ENCODE data around the gene KLK7.
"Not testable (repeated sequence)": the region's sequence is repeated elsewhere in the genome, so short reads cannot be mapped to it uniquely, and the experiment has no call there.

Gene KLK7

GRCh38 chr19:50974702-50975556 is 8.8 kb downstream of the KLK7 start:
- no peak for DNase-seq

- DNase-seq, result no peak
Measured at GRCh38 chr19:50972795-50973376, 10.8 kb downstream of the KLK7 start.

GRCh38 chr19:50969810-50970209 is 13.9 kb downstream of the KLK7 start:
- DNase-seq, result not testable (repeated sequence)

GRCh38 chr19:50969413-50969760 is 14.3 kb downstream of the KLK7 start, which contains the start of gene KLK6:
Gene KLK6 (minus strand): TSS chr19:50969591. CDS start chr19:50968104, 1,487 bp downstream.
- DNase-seq, result no peak

DNA sequence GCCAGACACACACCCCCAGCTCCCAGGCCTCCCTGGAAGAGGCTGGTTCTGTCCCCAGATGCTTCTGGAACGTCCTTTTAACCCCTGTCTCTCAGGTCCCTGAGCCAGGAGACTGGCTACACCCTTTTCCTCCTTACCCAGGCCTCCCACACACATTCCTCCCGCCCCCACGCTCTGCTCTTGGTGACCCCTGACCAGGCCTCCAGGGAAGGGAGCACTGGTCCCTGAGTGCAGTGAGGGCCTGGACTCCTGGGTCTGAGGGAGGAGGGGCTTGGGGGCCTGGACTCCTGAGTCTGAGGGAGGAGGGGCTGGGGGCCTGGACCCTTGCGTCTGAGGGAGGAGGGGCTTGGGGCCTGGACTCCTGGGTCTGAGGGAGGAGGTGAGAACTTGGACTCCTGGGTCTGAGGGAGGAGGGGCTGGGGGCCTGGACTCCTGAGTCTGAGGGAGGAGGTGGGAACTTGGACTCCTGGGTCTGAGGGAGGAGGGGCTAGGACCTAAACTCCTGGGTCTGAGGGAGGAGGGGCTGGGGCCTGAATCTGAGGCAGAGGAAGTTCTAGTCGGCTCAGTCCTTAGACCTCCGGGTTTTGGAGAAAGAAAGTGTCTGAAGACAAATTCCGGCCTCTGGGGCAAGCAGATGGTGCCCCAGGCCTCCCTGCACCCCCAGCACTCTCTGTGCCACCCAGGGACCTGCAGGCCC is 14.9 kb downstream of the KLK7 start:
- no peak for DNase-seq

DNA sequence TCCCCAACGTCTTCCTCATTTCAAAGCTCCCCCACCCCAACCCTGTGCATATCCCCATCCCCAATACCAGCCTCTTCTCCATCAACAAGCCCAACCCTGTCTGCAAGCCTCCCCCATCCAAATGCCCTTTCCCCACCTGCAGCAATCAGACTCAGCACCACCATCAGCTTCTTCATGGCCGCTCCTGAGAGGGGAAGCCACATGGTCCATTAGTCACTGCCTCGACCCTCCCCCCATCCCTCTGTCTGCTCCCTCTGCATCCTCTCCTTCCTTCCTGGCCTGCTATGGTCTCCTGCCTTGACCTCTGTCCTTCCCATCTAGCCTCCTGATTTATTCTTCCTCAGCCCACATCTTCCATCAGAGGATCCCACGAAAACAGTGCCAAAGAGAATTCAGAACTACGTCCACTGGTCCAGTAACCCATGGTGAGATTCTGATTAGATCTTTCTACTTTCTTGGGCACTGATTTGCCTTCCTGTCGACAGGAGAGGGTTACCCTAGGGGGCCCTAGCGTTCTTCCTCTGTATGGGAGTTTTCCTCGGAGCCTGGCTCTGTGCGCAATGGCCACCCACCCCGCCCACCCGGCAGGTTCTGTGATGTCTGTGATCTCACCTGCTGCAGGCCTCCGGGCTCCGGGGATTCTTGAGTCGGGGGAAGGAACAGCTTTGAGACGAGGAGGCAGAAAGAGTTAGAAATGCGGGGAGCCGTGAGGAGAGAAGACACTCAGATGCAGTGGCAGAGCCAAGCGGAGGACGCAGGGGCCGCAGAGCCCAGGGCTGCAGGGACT is 15.6 kb downstream of the KLK7 start:
- no peak for DNase-seq

GRCh38 chr19:50964266-50964665 is 19.5 kb downstream of the KLK7 start:
- DNase-seq, result no peak

- no peak for DNase-seq
Measured at GRCh38 chr19:50963381-50963780, 20.3 kb downstream of the KLK7 start.

- no peak for DNase-seq
Measured at GRCh38 chr19:50962245-50962644, 21.5 kb downstream of the KLK7 start.

- no peak for DNase-seq
Measured at GRCh38 chr19:50959731-50960500, 23.8 kb downstream of the KLK7 start.

- no peak for DNase-seq
Measured at GRCh38 chr19:50957587-50957986, 26.1 kb downstream of the KLK7 start.

GRCh38 chr19:50952910-50953309 is 30.8 kb downstream of the KLK7 start, which contains the start of gene KLK5:
Gene KLK5 (minus strand): TSS chr19:50953038. CDS start chr19:50952657, 381 bp downstream.
- DNase-seq, result no peak

DNA sequence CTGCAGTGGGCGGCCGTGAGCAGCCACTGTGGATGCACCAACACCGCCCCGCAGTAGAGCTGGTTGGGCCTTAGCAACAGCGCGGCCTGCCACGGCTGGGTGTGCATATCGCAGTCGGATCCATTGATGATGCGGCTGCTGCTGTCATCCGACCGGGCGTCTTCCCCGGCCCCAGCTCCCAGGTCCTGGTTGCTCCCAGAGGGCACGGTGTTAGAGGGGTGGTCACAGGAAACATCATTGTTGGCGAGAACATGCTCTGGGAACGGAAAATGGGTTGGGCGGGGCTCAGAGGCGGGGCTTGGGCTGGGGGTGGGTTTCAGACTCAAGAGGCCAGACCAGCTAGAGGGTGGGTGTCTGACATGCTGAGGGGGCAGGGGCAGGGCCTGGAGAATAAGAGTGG is 33.9 kb downstream of the KLK7 start:
- DNase-seq, result no peak

DNA sequence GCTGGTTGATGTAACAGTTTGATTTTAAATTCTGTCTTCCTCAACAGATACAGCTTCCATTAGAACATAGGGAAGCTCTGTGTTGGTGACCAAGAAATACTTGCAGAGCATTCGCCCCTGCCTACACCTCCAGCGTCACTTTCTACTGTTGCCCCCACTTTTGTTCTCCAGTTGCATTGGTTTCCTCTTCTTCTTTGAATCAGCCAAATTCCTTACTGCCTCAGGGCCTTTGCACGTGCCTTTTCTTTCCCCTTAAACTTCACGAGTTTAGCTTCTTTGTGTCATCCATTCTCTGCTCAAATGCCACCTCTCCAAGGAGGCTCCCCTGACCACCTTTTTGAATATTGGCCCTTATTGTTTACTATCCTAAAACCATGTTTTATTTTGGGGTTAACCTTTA is 36.6 kb downstream of the KLK7 start:
- no peak for DNase-seq

DNA sequence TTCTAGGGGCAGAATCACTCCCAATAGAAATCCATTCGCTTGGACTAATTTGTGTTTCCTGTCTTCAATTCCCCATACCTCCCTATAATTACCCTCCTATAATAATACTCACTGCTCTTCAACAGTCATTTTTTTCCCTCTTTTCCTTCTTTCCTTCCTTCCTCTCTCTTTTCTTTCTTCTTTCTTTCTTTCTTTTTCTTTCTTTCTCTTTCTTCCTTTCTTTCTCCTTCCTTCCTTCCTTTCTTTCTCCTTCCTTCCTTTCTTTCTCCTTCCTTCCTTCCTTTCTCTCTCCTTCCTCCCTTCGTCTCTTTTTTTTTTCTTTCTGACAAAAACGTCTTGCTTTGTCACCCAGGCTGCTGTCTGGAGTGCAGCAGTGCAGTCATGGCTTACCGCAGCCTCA is 38.9 kb downstream of the KLK7 start:
- DNase-seq, result no peak

DNA sequence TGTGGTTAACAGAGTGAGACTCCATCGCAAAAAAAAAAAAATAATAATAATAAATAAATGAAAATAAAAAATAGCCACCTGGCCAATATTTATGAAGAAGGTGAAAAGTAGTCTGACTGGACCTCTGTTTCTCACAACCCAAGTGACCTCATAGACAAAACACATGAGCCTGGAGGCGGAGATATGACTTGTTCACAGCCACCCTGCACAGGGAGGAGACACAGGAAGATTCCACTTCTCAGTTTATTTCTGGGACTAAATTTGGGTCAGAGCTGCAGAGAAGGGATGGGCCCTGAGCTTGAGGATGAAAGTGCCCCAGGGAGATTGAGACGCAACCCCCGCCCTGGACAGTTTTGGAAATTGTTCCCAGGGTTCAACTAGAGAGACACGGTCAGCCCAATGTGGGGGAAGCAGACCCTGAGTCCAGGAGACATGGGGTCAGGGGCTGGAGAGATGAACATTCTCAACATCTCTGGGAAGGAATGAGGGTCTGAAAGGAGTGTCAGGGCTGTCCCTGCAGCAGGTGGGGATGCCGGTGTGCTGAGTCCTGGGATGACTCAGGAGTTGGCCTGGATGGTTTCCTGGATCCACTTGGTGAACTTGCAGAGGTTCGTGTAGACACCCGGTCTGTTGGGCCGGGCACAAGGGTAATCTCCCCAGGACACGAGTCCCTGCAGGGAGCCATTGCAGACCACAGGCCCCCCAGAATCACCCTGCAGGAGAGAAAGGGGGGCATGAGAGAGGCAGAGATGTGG is 40.5 kb downstream of the KLK7 start:
- no peak for DNase-seq

GRCh38 chr19:50939596-50939995 is 44.1 kb downstream of the KLK7 start:
- no peak for DNase-seq

DNA sequence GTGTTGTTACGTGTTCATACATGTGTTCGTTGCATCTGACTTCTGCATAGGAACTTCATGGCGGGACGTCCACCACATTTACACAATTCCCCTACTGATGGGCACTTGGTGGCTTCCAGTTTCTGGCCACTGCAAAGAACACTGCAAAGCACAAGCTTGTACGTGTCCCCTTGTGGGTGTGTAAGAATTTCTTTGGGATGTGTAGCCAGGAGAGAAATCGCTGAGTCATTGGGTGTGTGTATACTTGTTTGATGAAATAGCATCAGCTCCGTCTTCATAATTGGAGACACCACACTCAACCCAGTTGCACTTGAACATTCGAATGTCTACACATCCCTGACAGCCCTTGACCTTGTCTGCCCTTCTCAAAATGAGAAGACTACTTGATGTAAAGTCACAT is 50.1 kb downstream of the KLK7 start:
- DNase-seq, result no peak

DNA sequence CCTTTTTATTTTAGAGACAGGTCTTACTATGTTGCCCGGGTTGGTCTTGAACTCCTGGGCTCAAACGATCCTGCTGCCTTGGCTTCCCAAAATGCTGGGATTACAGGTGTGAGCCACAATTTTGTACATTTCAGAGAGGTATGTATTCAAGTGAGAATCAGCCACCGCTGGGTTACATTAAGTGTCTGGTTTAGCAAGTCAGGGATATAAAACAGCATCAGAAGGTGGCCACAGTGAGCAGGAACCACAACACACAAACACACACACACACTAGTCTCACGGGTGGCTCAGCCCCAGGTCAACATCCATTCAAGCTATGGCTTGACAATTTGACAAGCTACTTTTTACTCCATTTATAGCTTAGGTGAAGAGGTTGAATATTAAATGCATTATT is 51.0 kb downstream of the KLK7 start:
- no peak for DNase-seq

DNA sequence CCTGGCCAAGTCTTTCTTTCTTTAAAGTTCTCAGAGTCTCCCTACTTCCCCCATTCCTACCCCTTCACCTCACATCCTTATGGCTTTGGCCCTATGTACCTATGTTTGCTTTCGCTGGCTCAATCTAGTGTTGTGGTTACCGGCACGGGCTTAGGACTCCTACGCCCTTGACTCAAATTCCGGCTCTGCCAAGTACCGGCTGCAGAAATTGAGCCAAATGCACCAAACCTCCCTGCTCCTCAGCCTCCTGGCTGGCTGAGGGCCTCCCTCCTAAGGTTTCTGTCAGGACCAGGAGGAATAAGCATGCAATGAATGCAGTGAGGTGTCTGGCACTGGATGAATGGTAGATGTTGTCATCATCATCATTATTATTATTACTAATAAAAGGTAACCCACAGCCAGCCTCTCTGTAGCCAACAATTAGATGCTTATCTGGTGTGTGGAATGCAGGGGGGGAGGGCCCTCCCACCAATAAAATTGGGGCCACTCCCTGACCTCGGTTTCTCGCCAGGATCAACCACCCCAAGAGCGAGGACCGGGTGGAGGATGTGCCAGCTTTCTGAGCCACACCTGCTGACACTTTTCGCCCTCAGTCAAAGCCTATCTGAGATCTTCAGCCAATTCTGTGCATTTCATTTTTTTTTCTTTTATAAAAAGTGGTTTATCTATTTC is 51.6 kb downstream of the KLK7 start:
- DNase-seq, result no peak

DNA sequence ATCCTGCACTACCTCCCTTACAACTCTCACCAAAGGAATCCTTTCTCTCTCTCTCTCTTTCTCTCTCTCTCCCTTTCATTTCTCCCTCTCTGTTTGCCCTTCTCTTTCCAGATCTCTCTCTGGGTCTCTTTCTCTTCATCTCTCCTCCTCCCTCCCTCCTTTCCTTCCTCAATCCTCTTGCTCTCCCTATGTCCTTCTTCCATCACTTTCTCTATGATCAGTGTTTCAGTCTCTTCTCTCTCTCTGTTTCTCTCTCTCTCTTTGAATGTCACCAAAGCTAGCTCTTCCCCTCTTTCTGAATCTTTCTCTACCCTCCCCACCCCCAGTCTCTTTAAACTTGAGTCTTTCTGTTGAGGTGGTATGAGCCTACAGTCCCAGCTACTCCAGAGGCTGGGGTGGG is 52.7 kb downstream of the KLK7 start:
- no peak for DNase-seq

Measured in NCI-H446 treated with DMSO at 0.1 percent for 48 hours (cell line).